Neural cell (in vitro differentiated cells): ENCODE data around the gene DPF3.

Experiments
- CTCF ChIP-seq: fragments of 450-650 bp; IDR thresholded peaks from 2 replicates; pipeline ENCODE4 v1.5.1; 2014; ENCODE audit warnings: antibody characterized with exemption, mild to moderate bottlenecking, moderate library complexity; ENCODE audit not compliant: poor library complexity, severe bottlenecking
- REST ChIP-seq: IDR thresholded peaks from 2 replicates; pipeline ENCODE4 v1.6.1; 2012; ENCODE audit warnings: borderline replicate concordance

- TF ChIP-seq CTCF (no peak), REST (no peak)
These were observed 279.5 kb downstream of the DPF3 start for GRCh38 chr14:72614365-72614764.
